ENCODE data around the gene NECAP2.

GRCh38 chr1:16450863-16451481, 10.4 kb downstream of the NECAP2 start:
- TF ChIP-seq CTCF (IDR thresholded peaks at IDR 0.05) (no peak), POLR2A (IDR thresholded peaks at IDR 0.05) (no peak), POLR2AphosphoS5 (IDR thresholded peaks at IDR 0.05; ENCODE audit: insufficient read depth in 1 of 2, low read depth in 1 of 2) (no peak)
